GM12891 (cell line): ENCODE data around the gene HMCN2.

Source experiments
- DNase-seq: peaks from one replicate; pipeline ENCODE4 v3.0.0; 2011; ENCODE audit warnings: low spot score; ENCODE audit not compliant: insufficient read length
- FAIRE-seq: peaks from 2 replicates; lab custom pipeline; 2011; peaks lifted over from hg19 to GRCh38; lab: Jason Lieb, UNC
- PAX5 ChIP-seq: IDR thresholded peaks from 2 replicates; pipeline ENCODE4 v1.6.1; 2011; ENCODE audit warnings: low read length, moderate library complexity, mild to moderate bottlenecking; ENCODE audit not compliant: insufficient read depth, severe bottlenecking
- POLR2A ChIP-seq: IDR thresholded peaks from 2 replicates; pipeline ENCODE4 v1.6.1; 2011; ENCODE audit warnings: low read depth, low read length, control low read depth
- POLR2AphosphoS5 ChIP-seq: IDR thresholded peaks from 2 replicates; pipeline ENCODE4 v1.6.1; 2011; ENCODE audit warnings: low read depth, low read length, control low read depth
- POU2F2 ChIP-seq: IDR thresholded peaks from 2 replicates; pipeline ENCODE4 v1.6.1; 2011; ENCODE audit warnings: low read depth, mild to moderate bottlenecking, control low read depth, low read length, moderate library complexity
- SPI1 ChIP-seq: IDR thresholded peaks from 2 replicates; pipeline ENCODE4 v1.6.1; 2011; ENCODE audit warnings: low read depth, low read length, control low read depth
- TAF1 ChIP-seq: IDR thresholded peaks from 2 replicates; pipeline ENCODE4 v1.6.1; 2011; ENCODE audit warnings: low read depth, low read length, control low read depth

Gene HMCN2

GRCh38 chr9:130308081-130308571 lies 42.6 kb downstream of the HMCN2 start:
- no peak for DNase-seq
- TF ChIP-seq POU2F2: no peak
- no peak for TF ChIP-seq SPI1
- TF ChIP-seq POLR2AphosphoS5: no peak
- no peak for TF ChIP-seq POLR2A
- TF ChIP-seq TAF1: no peak
- TF ChIP-seq PAX5: no peak
- no peak for FAIRE-seq

DNA sequence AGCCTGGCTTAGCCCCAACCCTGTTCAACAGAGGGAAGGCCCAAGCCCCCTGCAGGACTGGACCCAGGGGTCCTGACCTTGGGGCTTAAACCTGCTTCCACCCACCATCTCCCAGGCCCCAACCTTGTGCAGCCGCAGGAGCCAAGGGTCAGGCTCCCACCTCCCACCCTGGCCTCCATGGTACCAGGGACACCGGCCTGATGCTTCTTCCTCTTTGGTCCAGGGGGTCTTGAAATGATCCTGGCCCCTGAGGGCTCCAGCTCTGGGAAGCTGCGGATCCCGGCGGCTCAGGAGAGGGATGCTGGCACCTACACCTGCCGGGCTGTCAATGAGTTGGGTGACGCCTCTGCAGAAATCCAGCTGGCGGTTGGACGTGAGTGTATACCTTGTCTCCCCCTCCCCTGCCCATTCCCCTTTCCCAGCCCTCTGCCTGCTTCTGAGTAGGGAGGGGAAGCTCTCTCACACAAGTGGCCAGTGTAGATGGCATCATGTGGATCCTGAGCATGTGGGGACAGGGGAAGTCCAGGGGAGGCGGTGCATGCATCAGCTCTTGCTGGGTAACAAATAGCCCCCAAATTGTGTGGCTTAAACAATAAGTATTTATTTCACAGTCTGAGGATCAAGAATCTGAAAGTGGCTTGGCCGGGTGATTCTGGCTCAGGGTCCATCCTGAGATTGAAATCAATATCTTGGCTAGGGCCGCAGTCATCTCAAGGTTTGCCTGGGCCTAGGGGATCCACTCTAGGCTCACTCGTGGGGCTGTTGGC lies 44.3 kb downstream of the HMCN2 start:
- no peak for DNase-seq
- TF ChIP-seq POLR2A (no peak), POLR2AphosphoS5 (no peak), TAF1 (no peak)
- FAIRE-seq: no peak

GRCh38 chr9:130310456-130310855 lies 44.9 kb downstream of the HMCN2 start:
- DNase-seq: no peak
- no peak for FAIRE-seq
- TF ChIP-seq POLR2AphosphoS5: no peak
- no peak for TF ChIP-seq SPI1
- no peak for TF ChIP-seq POLR2A
- TF ChIP-seq POU2F2: no peak
- no peak for TF ChIP-seq TAF1
- no peak for TF ChIP-seq PAX5

GRCh38 chr9:130311003-130311402 lies 45.4 kb downstream of the HMCN2 start:
- TF ChIP-seq PAX5 (no peak), SPI1 (no peak), TAF1 (no peak), POU2F2 (no peak), POLR2AphosphoS5 (no peak), POLR2A (no peak)
- no peak for DNase-seq
- no peak for FAIRE-seq

- TF ChIP-seq SPI1 (no peak), TAF1 (no peak), POLR2A (no peak), PAX5 (no peak), POLR2AphosphoS5 (no peak), POU2F2 (no peak)
- FAIRE-seq (no peak), DNase-seq (no peak)
These were observed 46.0 kb downstream of the HMCN2 start for GRCh38 chr9:130311408-130312140.

- DNase-seq (no peak), FAIRE-seq (no peak)
- TF ChIP-seq PAX5 (no peak), TAF1 (no peak), POU2F2 (no peak), POLR2A (no peak), SPI1 (no peak), POLR2AphosphoS5 (no peak)
These were observed 47.7 kb downstream of the HMCN2 start for GRCh38 chr9:130313103-130313858.

DNA sequence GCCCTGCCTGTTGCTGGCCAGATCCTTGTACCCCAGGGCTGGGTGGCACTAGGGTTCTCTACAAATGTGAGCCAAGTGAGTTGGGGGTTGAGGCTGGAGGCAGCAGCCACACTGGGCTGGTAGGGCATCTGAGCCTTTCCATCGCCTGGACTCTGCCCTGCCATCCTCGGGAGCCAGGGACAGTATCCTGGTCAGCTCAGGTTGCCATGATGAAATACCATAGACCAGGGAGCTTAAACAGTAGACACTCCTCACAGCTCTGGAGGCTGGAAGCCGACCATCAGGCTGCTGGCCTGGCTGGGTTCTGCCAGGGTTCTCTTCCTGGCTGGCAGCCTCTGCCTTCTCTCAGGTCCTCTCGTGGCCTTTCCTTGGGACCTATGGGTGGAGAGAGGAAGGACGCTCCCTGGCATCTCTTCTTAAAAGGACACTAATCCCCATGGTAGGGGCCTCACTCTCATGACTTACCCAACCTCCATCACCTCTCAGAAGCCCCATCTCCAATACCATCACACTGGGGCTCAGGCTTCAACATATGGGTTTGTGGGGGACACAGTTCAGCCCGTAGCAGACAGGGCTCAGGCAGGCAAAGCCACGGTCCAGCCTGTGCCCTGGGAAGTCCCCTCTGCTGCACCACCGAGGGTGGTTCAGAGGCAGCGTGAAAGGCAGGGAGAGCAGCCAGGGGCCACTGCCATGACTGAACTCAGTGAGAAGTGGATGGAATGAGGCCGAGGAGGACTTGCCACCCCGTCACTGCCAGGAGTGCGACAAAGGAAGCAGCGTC lies 50.1 kb downstream of the HMCN2 start:
- FAIRE-seq: no peak
- no peak for DNase-seq
- TF ChIP-seq POLR2A: no peak
- TF ChIP-seq TAF1: no peak
- TF ChIP-seq PAX5: no peak
- TF ChIP-seq SPI1: no peak
- no peak for TF ChIP-seq POLR2AphosphoS5
- TF ChIP-seq POU2F2: no peak

DNA sequence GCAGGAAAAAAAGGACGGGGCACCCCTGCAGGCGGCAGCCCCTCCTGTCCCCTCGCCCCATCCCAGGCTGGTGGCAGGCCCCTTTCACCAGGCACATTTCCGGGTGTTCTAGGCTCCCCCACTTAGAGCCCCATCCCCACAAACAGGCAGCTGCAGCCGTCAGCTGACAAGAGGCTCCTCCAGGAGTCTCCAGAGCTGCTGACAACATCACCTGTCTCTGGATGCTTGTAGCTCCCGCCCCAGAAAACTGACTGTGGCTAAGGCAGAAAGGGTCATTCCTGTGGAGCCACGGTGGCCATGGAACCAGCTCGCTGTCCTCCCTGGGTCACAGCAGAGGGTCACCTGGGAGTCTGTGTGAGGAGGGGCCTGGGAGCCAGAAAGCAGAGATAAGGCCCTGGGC lies 50.9 kb downstream of the HMCN2 start:
- TF ChIP-seq POLR2AphosphoS5: no peak
- TF ChIP-seq POLR2A: no peak
- TF ChIP-seq SPI1: no peak
- TF ChIP-seq PAX5: no peak
- no peak for TF ChIP-seq POU2F2
- no peak for TF ChIP-seq TAF1
- FAIRE-seq: no peak
- DNase-seq: no peak

- DNase-seq (no peak), FAIRE-seq (no peak)
- TF ChIP-seq POLR2AphosphoS5 (no peak), POLR2A (no peak), POU2F2 (no peak), TAF1 (no peak), SPI1 (no peak), PAX5 (no peak)
These were observed 53.7 kb downstream of the HMCN2 start for GRCh38 chr9:130319300-130319699.
